HepG2 (cell line): ENCODE measurements around the gene RNF25. TPM values are rescaled to one million over a fixed set of nuclear protein-coding genes. Genes with fewer than 3 reads are reported as not detected.

ENCODE experiments used
- ARID2 ChIP-seq: sonication (generic); formaldehyde crosslinking; IDR thresholded peaks from 2 replicates; pipeline ENCODE4 v1.8.1; 2022; ENCODE audit warnings: mild to moderate bottlenecking, missing genetic modification reagents, borderline replicate concordance
- CTCF ChIP-seq: sonication (generic); formaldehyde crosslinking; IDR thresholded peaks from 2 replicates; pipeline ENCODE4 v1.5.0; 2020; ENCODE audit warnings: mild to moderate bottlenecking, missing genetic modification reagents, moderate library complexity
- ETV6 ChIP-seq: sonication (generic); formaldehyde crosslinking; conservative IDR thresholded peaks from 2 replicates; pipeline ENCODE4 v1.4.0; 2020; ENCODE audit warnings: missing genetic modification reagents
- FOXO1 ChIP-seq: sonication (generic); formaldehyde crosslinking; IDR thresholded peaks from 2 replicates; pipeline ENCODE4 v1.4.0; 2020; ENCODE audit warnings: missing genetic modification reagents
- MATR3 ChIP-seq: sonication (generic); formaldehyde crosslinking; IDR thresholded peaks from 2 replicates; pipeline ENCODE4 v1.4.0; 2020; ENCODE audit warnings: missing genetic modification reagents
- MBNL3 ChIP-seq: fragments of 250-450 bp; sonication (Bioruptor Pico); conservative IDR thresholded peaks from 2 replicates; pipeline ENCODE4 v1.8.0; 2022; ENCODE audit warnings: mild to moderate bottlenecking, inconsistent platforms
- REST ChIP-seq, 2 experiments: IDR thresholded peaks; 2 replicates each; pipeline ENCODE4 v1.6.1; 2011 to 2012; ENCODE audit warnings: low read length in 2 of 2, borderline replicate concordance in 1 of 2, low read depth in 1 of 2, mild to moderate bottlenecking in 1 of 2, moderate library complexity in 1 of 2
- SIN3B ChIP-seq: fragments of 150-350 bp; IDR thresholded peaks from 2 replicates; pipeline ENCODE4 v1.6.1; 2014; ENCODE audit warnings: low read length
- ZBTB40 ChIP-seq, 2 experiments: fragments of 450-650 bp in 1 of 2; sonication (generic) in 1 of 2; formaldehyde crosslinking in 1 of 2; IDR thresholded peaks; 2 replicates each; pipeline versions ENCODE4 v1.6.1 to v1.8.0; 2016 to 2022; ENCODE audit warnings: antibody characterized with exemption in 1 of 2, mild to moderate bottlenecking in 1 of 2, missing genetic modification reagents in 1 of 2
- ZFP90 ChIP-seq: sonication (generic); formaldehyde crosslinking; IDR thresholded peaks from 2 replicates; pipeline ENCODE4 v1.8.0; 2022; ENCODE audit warnings: missing genetic modification reagents, mild to moderate bottlenecking, inconsistent platforms, borderline replicate concordance
- ZNF225 ChIP-seq: sonication (generic); formaldehyde crosslinking; IDR thresholded peaks from 2 replicates; pipeline ENCODE4 v1.4.0; 2020; ENCODE audit warnings: mild to moderate bottlenecking, missing genetic modification reagents
- ZNF562 ChIP-seq: sonication (generic); formaldehyde crosslinking; IDR thresholded peaks from 2 replicates; pipeline ENCODE4 v1.8.0; 2022; ENCODE audit warnings: missing genetic modification reagents, borderline replicate concordance
- ZNF740 ChIP-seq: sonication (generic); formaldehyde crosslinking; IDR thresholded peaks from 2 replicates; pipeline ENCODE4 v1.4.0; 2020; ENCODE audit warnings: missing genetic modification reagents
- polyA plus RNA-seq, 8 experiments: library from polyadenylated mRNA; depleted of rRNA in 3 of 8; stranded (reverse) in 7 of 8; unstranded in 1 of 8; fragments of >200 nt; fragmentation: Illumina TruSeq in 4 of 8; extraction: Trizol in 4 of 8; gene quantifications; 2 replicates each; pipeline versions ENCODE4 v1.2.1 to v1.2.3, GENCODE V29; 2011 to 2016; ENCODE audit warnings: low read depth in 4 of 8, missing spikeins in 1 of 8, mixed read lengths in 1 of 8; ENCODE audit not compliant: insufficient read depth in 1 of 8
- total RNA-seq, 5 experiments: library from RNA; depleted of rRNA; stranded (reverse); fragments of >200 nt; fragmentation: Illumina TruSeq; extraction: Trizol; gene quantifications; 2 replicates each; pipeline ENCODE4 v1.2.3, GENCODE V29; 2016; ENCODE audit warnings: low read depth in 1 of 5

Gene RNF25
- total and polyA plus RNA-seq, 2 of the 13 experiments (the other 11 are each of a cell fraction or from before 2014, with no cell fraction given): 37.0 to 87.6 TPM

- TF ChIP-seq ZBTB40 (IDR thresholded peaks at IDR 0.05) (no peak), ZBTB40 (CRISPR knock-in tag; IDR thresholded peaks at IDR 0.05) (no peak; the same call in none of the 2 replicates), MATR3 (no peak), SIN3B (peak; percentile 57), ZNF562 (CRISPR knock-in tag) (no peak), FOXO1 (peak; percentile 7; the same call in 1 of the 2 replicates), ZFP90 (CRISPR knock-in tag) (no peak), ARID2 (CRISPR knock-in tag) (no peak; the same call in 1 of the 2 replicates), CTCF (CRISPR knock-in tag) (peak; percentile 32), ETV6 (CRISPR knock-in tag) (peak; percentile 76), MBNL3 (no peak), ZNF225 (CRISPR knock-in tag) (no peak), REST (IDR thresholded peaks at IDR 0.05; ENCODE audit: borderline replicate concordance in 1 of 2, low read depth in 1 of 2, low read length in 2 of 2) (peak in 1 of 2 experiments; percentile 42; a peak in 1 of 4 replicates), ZNF740 (CRISPR knock-in tag) (peak; percentile 74)
These were observed 12.4 kb downstream of the RNF25 start, which contains the start of the genes BCS1L and ZNF142 (continued) for GRCh38 chr2:218659258-218659987.
